PC-3 (cell line): Measurements from ENCODE around the gene IFFO2. TPM values are rescaled to one million over a fixed set of nuclear protein-coding genes. Genes with fewer than 3 reads are reported as not detected.

Experiments used
- ATAC-seq: fragments of 200-7000 bp; cut with Tn5 transposase; 2 replicates; pipeline ENCODE4 v1.9.1; 2020; ENCODE audit warnings: mild to moderate bottlenecking, moderate library complexity
- BruUV-seq: library from RNA; stranded (reverse); fragments of 400-500 nt; replicated peaks from 2 replicates; lab custom pipeline; 2021; lab: Mats Ljungman, UMichigan
- CTCF ChIA-PET: fragments of 300-600 bp; sonication (Branson Sonifier 250); formaldehyde crosslinking; loops from one replicate; lab custom pipeline; 2022; ENCODE audit warnings: antibody characterized with exemption; lab: Charles Lee
- POLR2A ChIA-PET: fragments of 300-600 bp; sonication (Branson Sonifier 250); formaldehyde crosslinking; loops from one replicate; lab custom pipeline; 2022; ENCODE audit warnings: antibody characterized with exemption; ENCODE audit not compliant: unreplicated experiment; lab: Charles Lee
- DNase-seq: peaks from one replicate; pipeline ENCODE4 v3.0.0-alpha.2; 2015
- H2AFZ ChIP-seq: fragments of 300-600 bp; sonication (generic); 2 replicates; pipeline ENCODE4 v1.6.0; 2016; ENCODE audit warnings: antibody characterized with exemption, low read length
- H3F3A ChIP-seq: fragments of 300-600 bp; sonication (generic); one replicate; pipeline ENCODE4 v1.6.0; 2017; ENCODE audit warnings: antibody characterized with exemption, low read length, control low read depth, mild to moderate bottlenecking; ENCODE audit not compliant: unreplicated experiment
- H3K27ac ChIP-seq: fragments of 300-600 bp; sonication (generic); 2 replicates; pipeline ENCODE4 v1.5.1; 2016; ENCODE audit warnings: mild to moderate bottlenecking, low read length
- H3K27me3 ChIP-seq: fragments of 300-600 bp; sonication (generic); 2 replicates; pipeline ENCODE4 v1.6.1; 2016; ENCODE audit warnings: low read length, mixed read lengths
- H3K36me3 ChIP-seq: fragments of 300-600 bp; sonication (generic); 2 replicates; pipeline ENCODE4 v1.6.1; 2016; ENCODE audit warnings: low read depth, mixed run types, low read length, mixed read lengths
- H3K4me1 ChIP-seq: fragments of 300-600 bp; sonication (generic); 2 replicates; pipeline ENCODE4 v1.5.1; 2016; ENCODE audit warnings: low read length; ENCODE audit not compliant: insufficient read depth
- H3K4me2 ChIP-seq: fragments of 300-600 bp; sonication (generic); 2 replicates; pipeline ENCODE4 v1.6.0; 2016; ENCODE audit warnings: low read length
- H3K4me3 ChIP-seq: fragments of 300-600 bp; sonication (generic); 2 replicates; pipeline ENCODE4 v1.5.1; 2016; ENCODE audit warnings: mild to moderate bottlenecking, low read length, mixed read lengths
- H3K79me2 ChIP-seq: fragments of 300-600 bp; sonication (generic); 2 replicates; pipeline ENCODE4 v1.6.1; 2017; ENCODE audit warnings: low read length, mixed read lengths
- H3K9ac ChIP-seq: fragments of 300-600 bp; sonication (generic); 2 replicates; pipeline ENCODE4 v1.6.0; 2016; ENCODE audit warnings: mild to moderate bottlenecking, low read length
- H3K9me2 ChIP-seq: fragments of 300-600 bp; sonication (generic); replicated peaks from 2 replicates; pipeline ENCODE4 v1.6.1; 2016; ENCODE audit warnings: mixed run types, low read length, mixed read lengths
- H3K9me3 ChIP-seq: fragments of 300-600 bp; sonication (generic); 2 replicates; pipeline ENCODE4 v1.6.1; 2016; ENCODE audit warnings: low read length, mixed read lengths
- H4K20me1 ChIP-seq: fragments of 300-600 bp; sonication (generic); 2 replicates; pipeline ENCODE4 v1.6.1; 2016; ENCODE audit warnings: low read length, mixed read lengths
- EZH2 ChIP-seq: fragments of 300-600 bp; sonication (generic); IDR thresholded peaks from one replicate; pipeline ENCODE4 v1.6.1; 2017; ENCODE audit warnings: antibody characterized with exemption, mild to moderate bottlenecking, low read length; ENCODE audit not compliant: unreplicated experiment
- EZH2phosphoT487 ChIP-seq: fragments of 300-600 bp; sonication (generic); IDR thresholded peaks from 2 replicates; pipeline ENCODE4 v1.6.1; 2018; ENCODE audit warnings: mild to moderate bottlenecking, antibody characterized with exemption, low read length, borderline replicate concordance
- intact Hi-C: fragments of 100-400 bp; cut with micrococcal nuclease; formaldehyde crosslinking; loops from 2 replicates; pipeline ENCODE4 v1.9.0; 2023
- total RNA-seq: library from RNA; depleted of rRNA; stranded (reverse); fragments of >200 nt; gene quantifications from 2 replicates; pipeline ENCODE4 v1.2.3, GENCODE V29; 2014
- TF ChIP-seq, protein P1 (sequence below): fragments of 300-600 bp; sonication (generic); conservative IDR thresholded peaks from 2 replicates; pipeline ENCODE4 v1.5.1; 2017; ENCODE audit warnings: antibody characterized with exemption, low read depth, mild to moderate bottlenecking, low read length

IFFO2 gene
- total RNA-seq, 1 experiment from 2014 or later, result 30.7 TPM

DNA sequence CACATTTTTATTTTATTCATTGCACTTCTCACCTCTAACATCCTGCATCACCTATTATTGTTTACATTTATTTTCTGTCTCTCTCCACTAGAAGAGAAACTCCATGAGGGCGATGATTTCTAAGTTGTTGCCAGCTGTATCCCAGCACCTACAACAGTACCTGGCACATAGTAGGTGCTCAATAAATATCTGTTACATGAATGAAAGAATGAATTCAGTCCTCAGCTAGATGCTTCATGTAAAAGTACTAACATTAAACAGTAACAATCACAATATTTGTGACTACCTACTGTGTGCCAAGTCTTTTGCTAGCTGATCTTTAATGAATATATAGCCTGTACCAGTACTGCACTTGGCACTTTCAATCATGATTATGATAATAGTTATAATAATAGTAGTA lies 100.0 kb downstream of the IFFO2 start:
- no peak for DNase-seq
- Histone ChIP-seq H3K4me1 (no peaks in the 10 kb centered on the region), H3K79me2 (no peaks in the 10 kb centered on the region), H3K4me2 (no peak overlapping the region), H3K9me2 (no peaks in the 10 kb centered on the region), H3K4me3 (no peak overlapping the region), H3K36me3 (no peaks in the 10 kb centered on the region), H4K20me1 (no peaks in the 10 kb centered on the region), H3K27me3 (peaks cover 19% of the 10 kb centered on the region), H2AFZ (no peak overlapping the region), H3K27ac (no peak overlapping the region), H3F3A (no peaks in the 10 kb centered on the region), H3K9ac (no peak overlapping the region), H3K9me3 (no peaks in the 10 kb centered on the region)
- intact Hi-C loops, result no loop called here
- no peak for ATAC-seq
- POLR2A ChIA-PET, result no interaction called here
- CTCF ChIA-PET, result no interaction called here
- no TSS peak for BruUV-seq
- TF ChIP-seq, protein P1, sequence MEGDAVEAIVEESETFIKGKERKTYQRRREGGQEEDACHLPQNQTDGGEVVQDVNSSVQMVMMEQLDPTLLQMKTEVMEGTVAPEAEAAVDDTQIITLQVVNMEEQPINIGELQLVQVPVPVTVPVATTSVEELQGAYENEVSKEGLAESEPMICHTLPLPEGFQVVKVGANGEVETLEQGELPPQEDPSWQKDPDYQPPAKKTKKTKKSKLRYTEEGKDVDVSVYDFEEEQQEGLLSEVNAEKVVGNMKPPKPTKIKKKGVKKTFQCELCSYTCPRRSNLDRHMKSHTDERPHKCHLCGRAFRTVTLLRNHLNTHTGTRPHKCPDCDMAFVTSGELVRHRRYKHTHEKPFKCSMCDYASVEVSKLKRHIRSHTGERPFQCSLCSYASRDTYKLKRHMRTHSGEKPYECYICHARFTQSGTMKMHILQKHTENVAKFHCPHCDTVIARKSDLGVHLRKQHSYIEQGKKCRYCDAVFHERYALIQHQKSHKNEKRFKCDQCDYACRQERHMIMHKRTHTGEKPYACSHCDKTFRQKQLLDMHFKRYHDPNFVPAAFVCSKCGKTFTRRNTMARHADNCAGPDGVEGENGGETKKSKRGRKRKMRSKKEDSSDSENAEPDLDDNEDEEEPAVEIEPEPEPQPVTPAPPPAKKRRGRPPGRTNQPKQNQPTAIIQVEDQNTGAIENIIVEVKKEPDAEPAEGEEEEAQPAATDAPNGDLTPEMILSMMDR, result no peak
- TF ChIP-seq EZH2 (no peak), EZH2phosphoT487 (no peak)

DNA sequence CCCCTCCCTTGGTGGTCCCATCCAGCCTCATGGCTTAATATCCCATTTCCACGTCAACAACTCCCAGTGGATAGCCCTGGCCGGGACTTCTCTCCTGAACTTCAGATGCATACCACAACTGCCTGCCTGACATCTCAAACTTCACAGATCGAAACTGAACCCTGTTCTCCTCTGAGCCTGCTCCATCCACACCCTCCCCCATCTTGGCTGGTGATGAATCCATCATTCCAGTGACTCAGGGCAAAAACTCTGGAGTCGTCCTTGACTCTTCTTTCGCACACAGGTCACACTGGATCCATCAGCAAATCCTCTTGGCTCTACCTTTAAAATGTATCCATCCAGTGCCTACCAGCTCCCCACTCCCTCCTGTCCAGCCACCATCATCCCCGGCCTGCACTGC lies 100.9 kb downstream of the IFFO2 start:
- H3K79me2 ChIP-seq, result no peaks in the 10 kb centered on the region
- no peaks in the 10 kb centered on the region for H3K9me2 ChIP-seq
- H2AFZ ChIP-seq, result no peak overlapping the region
- ATAC-seq (no peak), DNase-seq (no peak)
- H3K27ac ChIP-seq, result no peak overlapping the region
- H3F3A ChIP-seq, result no peaks in the 10 kb centered on the region
- H3K36me3 ChIP-seq, result no peaks in the 10 kb centered on the region
- no peaks in the 10 kb centered on the region for H3K9me3 ChIP-seq
- peaks cover 19% of the 10 kb centered on the region for H3K27me3 ChIP-seq
- H3K4me1 ChIP-seq, result no peaks in the 10 kb centered on the region
- TF ChIP-seq, protein P1, result no peak
- TF ChIP-seq EZH2phosphoT487 (no peak), EZH2 (no peak)
- no peak overlapping the region for H3K4me3 ChIP-seq
- ChIA-PET CTCF (no interaction called here), POLR2A (no interaction called here)
- H3K4me2 ChIP-seq, result no peak overlapping the region
- intact Hi-C loops, result no loop called here
- H4K20me1 ChIP-seq, result no peaks in the 10 kb centered on the region
- BruUV-seq, result no TSS peak
- no peak overlapping the region for H3K9ac ChIP-seq

DNA sequence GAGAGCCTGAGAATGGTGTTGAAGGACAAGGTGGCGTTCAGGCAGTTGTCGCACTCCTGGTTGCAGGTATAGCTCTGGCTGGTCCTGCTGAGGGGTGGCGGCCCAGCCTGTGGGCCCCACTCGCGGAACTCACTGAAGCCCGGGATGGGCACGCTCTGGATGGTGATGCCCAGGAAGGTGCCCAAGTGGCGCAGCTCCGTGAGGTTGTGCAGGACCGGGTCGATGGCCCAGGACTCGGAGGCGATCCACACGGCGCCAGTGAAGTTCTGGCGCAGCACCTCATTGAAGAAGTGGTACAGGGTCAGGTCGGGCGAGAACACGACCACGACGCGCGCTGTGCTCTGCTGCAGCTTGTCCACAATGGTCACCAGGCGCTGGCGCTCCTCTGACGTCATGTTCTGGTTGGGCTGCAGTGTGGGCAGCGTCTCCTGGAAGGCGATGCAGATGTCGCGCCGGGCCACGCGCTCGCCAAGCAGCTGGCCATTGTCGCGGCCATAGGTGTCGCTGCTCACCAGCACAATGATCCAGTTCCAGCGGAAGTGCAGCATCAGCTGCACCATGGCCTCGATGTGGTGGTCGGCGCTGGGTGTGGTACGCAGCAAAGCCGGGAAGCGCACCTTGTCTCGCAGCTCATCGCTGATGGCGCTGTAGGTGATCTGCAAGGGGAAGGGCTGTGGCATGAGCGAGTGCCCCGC lies 102.0 kb downstream of the IFFO2 start:
- Histone ChIP-seq H3K9me3 (no peaks in the 10 kb centered on the region), H3K9ac (no peak overlapping the region), H3F3A (no peaks in the 10 kb centered on the region), H3K27me3 (peaks cover 25% of the 10 kb centered on the region), H3K9me2 (no peaks in the 10 kb centered on the region), H4K20me1 (no peaks in the 10 kb centered on the region), H3K4me2 (no peak overlapping the region), H3K4me1 (no peaks in the 10 kb centered on the region), H3K4me3 (no peak overlapping the region), H3K27ac (no peak overlapping the region), H2AFZ (no peak overlapping the region), H3K79me2 (no peaks in the 10 kb centered on the region), H3K36me3 (no peaks in the 10 kb centered on the region)
- DNase-seq, result no peak
- CTCF ChIA-PET, result no interaction called here
- no peak for ATAC-seq
- POLR2A ChIA-PET, result no interaction called here
- intact Hi-C loops, result no loop called here
- TF ChIP-seq EZH2, result no peak
- TF ChIP-seq EZH2phosphoT487, result no peak
- TF ChIP-seq, protein P1, result no peak
- BruUV-seq, result no TSS peak
